NB4 (cell line): Measurements from ENCODE around the gene PPM1B.
"Not testable (repeated sequence)": the region's sequence is repeated elsewhere in the genome, so short reads cannot be mapped to it uniquely, and the experiment has no call there.

ENCODE experiments used
- CTCF ChIP-seq: IDR thresholded peaks from one replicate; pipeline ENCODE4 v1.5.1; 2012; ENCODE audit warnings: low read depth, low read length
- MAX ChIP-seq: IDR thresholded peaks from 2 replicates; pipeline ENCODE4 v1.6.1; 2011; ENCODE audit warnings: low read depth, low read length
- POLR2A ChIP-seq: IDR thresholded peaks from 2 replicates; pipeline ENCODE4 v1.6.1; 2011; ENCODE audit warnings: mild to moderate bottlenecking; ENCODE audit not compliant: insufficient read length; ENCODE audit errors: extremely low read depth

GRCh38 chr2:44255704-44256103 is 87.0 kb downstream of the PPM1B start:
- not testable (repeated sequence) for TF ChIP-seq POLR2A, CTCF, MAX
